Measurements from ENCODE around the gene SLC39A9. TPM values are rescaled to one million over a fixed set of nuclear protein-coding genes. Genes with fewer than 3 reads are reported as not detected.
A peak's percentile ranks its signal among the peaks of the same experiment; 100 is the strongest.

Gene SLC39A9
- total RNA-seq, 2 donors from 2014 or later = 59.5 to 62.2 TPM

GRCh38 chr14:69358966-69359365, 39.5 kb upstream of the SLC39A9 start:
- no peaks in the 10 kb centered on the region for H3K9me3 Mint-ChIP-seq
- H3K4me1 Mint-ChIP-seq (ENCODE audit: low read depth in 2 of 2) = peaks cover 10 to 11% of the 10 kb centered on the region in 2 donors
- DNase-seq (ENCODE audit: low spot score) (no peak), ATAC-seq (no peak)
- peaks cover 9 to 14% of the 10 kb centered on the region in 2 donors for H3K27me3 Mint-ChIP-seq
- H3K36me3 Mint-ChIP-seq = no peaks in the 10 kb centered on the region
- no peak overlapping the region for H3K4me3 Mint-ChIP-seq
- no peak overlapping the region for H3K27ac Mint-ChIP-seq

- DNase-seq (ENCODE audit: low spot score) (no peak), ATAC-seq (peak in 1 of 2 donors; percentile 38)
- Mint-ChIP-seq H3K27me3 (peaks cover 9 to 14% of the 10 kb centered on the region in 2 donors), H3K36me3 (no peaks in the 10 kb centered on the region), H3K4me3 (no peak overlapping the region), H3K27ac (no peak overlapping the region), H3K9me3 (no peaks in the 10 kb centered on the region), H3K4me1 (ENCODE audit: low read depth in 2 of 2) (peaks cover 0 to 2% of the 10 kb centered on the region in 2 donors)
Observed at GRCh38 chr14:69360438-69361108, 37.9 kb upstream of the SLC39A9 start.

GRCh38 chr14:69363055-69363454, 35.4 kb upstream of the SLC39A9 start:
- no peaks in the 10 kb centered on the region for H3K9me3 Mint-ChIP-seq
- peaks cover 9 to 11% of the 10 kb centered on the region in 2 donors for H3K27me3 Mint-ChIP-seq
- H3K36me3 Mint-ChIP-seq = no peaks in the 10 kb centered on the region
- H3K27ac Mint-ChIP-seq = no peak overlapping the region
- H3K4me3 Mint-ChIP-seq = no peak overlapping the region
- ATAC-seq (no peak), DNase-seq (ENCODE audit: low spot score) (no peak)
- H3K4me1 Mint-ChIP-seq (ENCODE audit: low read depth in 2 of 2) = peaks cover 0 to 2% of the 10 kb centered on the region in 2 donors

GRCh38 chr14:69363964-69364363, 34.5 kb upstream of the SLC39A9 start:
- no peak overlapping the region for H3K27ac Mint-ChIP-seq
- peaks cover 4 to 8% of the 10 kb centered on the region in 2 donors for H3K27me3 Mint-ChIP-seq
- H3K4me1 Mint-ChIP-seq (ENCODE audit: low read depth in 2 of 2) = peaks cover 0 to 2% of the 10 kb centered on the region in 2 donors
- H3K9me3 Mint-ChIP-seq = no peaks in the 10 kb centered on the region
- no peak for DNase-seq (ENCODE audit: low spot score)
- ATAC-seq = no peak
- no peaks in the 10 kb centered on the region for H3K36me3 Mint-ChIP-seq
- H3K4me3 Mint-ChIP-seq = no peak overlapping the region

GRCh38 chr14:69364378-69364777, 34.1 kb upstream of the SLC39A9 start:
- no peak overlapping the region for H3K4me3 Mint-ChIP-seq
- H3K36me3 Mint-ChIP-seq = no peaks in the 10 kb centered on the region
- H3K9me3 Mint-ChIP-seq = no peaks in the 10 kb centered on the region
- H3K4me1 Mint-ChIP-seq (ENCODE audit: low read depth in 2 of 2) = peaks cover 0 to 2% of the 10 kb centered on the region in 2 donors
- H3K27me3 Mint-ChIP-seq = peaks cover 0 to 4% of the 10 kb centered on the region in 2 donors
- DNase-seq (ENCODE audit: low spot score) (no peak), ATAC-seq (no peak)
- H3K27ac Mint-ChIP-seq = no peak overlapping the region

- Mint-ChIP-seq H3K9me3 (no peaks in the 10 kb centered on the region), H3K36me3 (no peaks in the 10 kb centered on the region), H3K27ac (no peak overlapping the region), H3K4me3 (no peak overlapping the region), H3K4me1 (ENCODE audit: low read depth in 2 of 2) (no peaks in the 10 kb centered on the region), H3K27me3 (no peaks in the 10 kb centered on the region)
- no peak for DNase-seq (ENCODE audit: low spot score)
- ATAC-seq = no peak
Observed at GRCh38 chr14:69366069-69366468, 32.4 kb upstream of the SLC39A9 start.

GRCh38 chr14:69366761-69367160, 31.7 kb upstream of the SLC39A9 start:
- no peak overlapping the region for H3K27ac Mint-ChIP-seq
- no peak for ATAC-seq

GRCh38 chr14:69368381-69368780, 30.1 kb upstream of the SLC39A9 start:
- Mint-ChIP-seq H3K9me3 (no peaks in the 10 kb centered on the region), H3K27me3 (no peaks in the 10 kb centered on the region), H3K4me1 (ENCODE audit: low read depth in 2 of 2) (no peaks in the 10 kb centered on the region)

More at GRCh38 chr14:69366761-69367160, 31.7 kb upstream of the SLC39A9 start:
- no peak overlapping the region for H3K4me3 Mint-ChIP-seq
- no peaks in the 10 kb centered on the region for H3K4me1 Mint-ChIP-seq (ENCODE audit: low read depth in 2 of 2)
- DNase-seq (ENCODE audit: low spot score) = no peak
- no peaks in the 10 kb centered on the region for H3K9me3 Mint-ChIP-seq
- H3K36me3 Mint-ChIP-seq = no peaks in the 10 kb centered on the region
- H3K27me3 Mint-ChIP-seq = no peaks in the 10 kb centered on the region

GRCh38 chr14:69370061-69370460, 28.4 kb upstream of the SLC39A9 start:
- DNase-seq (ENCODE audit: low spot score) (no peak), ATAC-seq (no peak)
- Mint-ChIP-seq H3K27ac (no peak overlapping the region), H3K36me3 (peaks cover under 1% of the 10 kb centered on the region), H3K9me3 (no peaks in the 10 kb centered on the region), H3K4me3 (no peak overlapping the region), H3K27me3 (no peaks in the 10 kb centered on the region), H3K4me1 (ENCODE audit: low read depth in 2 of 2) (peaks cover 0 to 4% of the 10 kb centered on the region in 2 donors)

More at GRCh38 chr14:69368381-69368780, 30.1 kb upstream of the SLC39A9 start:
- no peak overlapping the region for H3K27ac Mint-ChIP-seq
- no peak for DNase-seq (ENCODE audit: low spot score)
- no peak for ATAC-seq
- no peaks in the 10 kb centered on the region for H3K36me3 Mint-ChIP-seq
- H3K4me3 Mint-ChIP-seq = no peak overlapping the region

- H3K4me1 Mint-ChIP-seq (ENCODE audit: low read depth in 2 of 2) = peaks cover 0 to 13% of the 10 kb centered on the region in 2 donors
- H3K4me3 Mint-ChIP-seq = no peak overlapping the region
- H3K27me3 Mint-ChIP-seq = no peaks in the 10 kb centered on the region
- ATAC-seq (no peak), DNase-seq (ENCODE audit: low spot score) (no peak)
- peaks cover 18% of the 10 kb centered on the region for H3K36me3 Mint-ChIP-seq
- H3K27ac Mint-ChIP-seq = no peak overlapping the region
- no peaks in the 10 kb centered on the region for H3K9me3 Mint-ChIP-seq
Observed at GRCh38 chr14:69372146-69372545, 26.3 kb upstream of the SLC39A9 start.

GRCh38 chr14:69373104-69373503, 25.4 kb upstream of the SLC39A9 start:
- H3K4me3 Mint-ChIP-seq = no peak overlapping the region
- ATAC-seq = no peak

GRCh38 chr14:69374235-69374634, 24.3 kb upstream of the SLC39A9 start:
- no peaks in the 10 kb centered on the region for H3K9me3 Mint-ChIP-seq
- H3K4me1 Mint-ChIP-seq (ENCODE audit: low read depth in 2 of 2) = peaks cover 0 to 13% of the 10 kb centered on the region in 2 donors
- ATAC-seq (no peak), DNase-seq (ENCODE audit: low spot score) (no peak)
- H3K27me3 Mint-ChIP-seq = no peaks in the 10 kb centered on the region
- H3K4me3 Mint-ChIP-seq = no peak overlapping the region
- peaks cover 18% of the 10 kb centered on the region for H3K36me3 Mint-ChIP-seq
- no peak overlapping the region for H3K27ac Mint-ChIP-seq

More at GRCh38 chr14:69373104-69373503, 25.4 kb upstream of the SLC39A9 start:
- H3K27me3 Mint-ChIP-seq = no peaks in the 10 kb centered on the region
- no peaks in the 10 kb centered on the region for H3K9me3 Mint-ChIP-seq
- DNase-seq (ENCODE audit: low spot score) = no peak
- H3K4me1 Mint-ChIP-seq (ENCODE audit: low read depth in 2 of 2) = peaks cover 0 to 13% of the 10 kb centered on the region in 2 donors
- H3K36me3 Mint-ChIP-seq = peaks cover 18% of the 10 kb centered on the region
- peak overlapping the region in 1 of 2 donors; percentile 49 for H3K27ac Mint-ChIP-seq

GRCh38 chr14:69375182-69375581, 23.3 kb upstream of the SLC39A9 start:
- Mint-ChIP-seq H3K9me3 (no peaks in the 10 kb centered on the region), H3K27ac (no peak overlapping the region), H3K4me3 (no peak overlapping the region), H3K27me3 (no peaks in the 10 kb centered on the region), H3K36me3 (peaks cover 18% of the 10 kb centered on the region), H3K4me1 (ENCODE audit: low read depth in 2 of 2) (peaks cover 0 to 13% of the 10 kb centered on the region in 2 donors)
- no peak for DNase-seq (ENCODE audit: low spot score)
- ATAC-seq = no peak

- Mint-ChIP-seq H3K27me3 (no peaks in the 10 kb centered on the region), H3K4me3 (no peak overlapping the region), H3K4me1 (ENCODE audit: low read depth in 2 of 2) (peaks cover 0 to 13% of the 10 kb centered on the region in 2 donors), H3K36me3 (peaks cover 18% of the 10 kb centered on the region), H3K9me3 (no peaks in the 10 kb centered on the region), H3K27ac (peak overlapping the region in 1 of 2 donors; percentile 9)
- DNase-seq (ENCODE audit: low spot score) (no peak), ATAC-seq (no peak)
Observed at GRCh38 chr14:69375722-69376121, 22.8 kb upstream of the SLC39A9 start.

Data from natural killer cell treated with Interleukin-12 subunit alpha and Interleukin-12 subunit beta and Interleukin-15 and Interleukin-18, amount 100 ng/mL, for 72 hours (primary cell).